HG03565 (cell line): ENCODE data around the gene DKC1.
"Not testable (repeated sequence)": the region's sequence is repeated elsewhere in the genome, so short reads cannot be mapped to it uniquely, and the experiment has no call there.

Experiments used
- ATAC-seq: cut with Tn5 transposase; IDR thresholded peaks from one replicate; pipeline ENCODE4 v1.9.1; 2021; ENCODE audit warnings: mild to moderate bottlenecking, moderate library complexity; ENCODE audit not compliant: unreplicated experiment

The DKC1 gene

DNA sequence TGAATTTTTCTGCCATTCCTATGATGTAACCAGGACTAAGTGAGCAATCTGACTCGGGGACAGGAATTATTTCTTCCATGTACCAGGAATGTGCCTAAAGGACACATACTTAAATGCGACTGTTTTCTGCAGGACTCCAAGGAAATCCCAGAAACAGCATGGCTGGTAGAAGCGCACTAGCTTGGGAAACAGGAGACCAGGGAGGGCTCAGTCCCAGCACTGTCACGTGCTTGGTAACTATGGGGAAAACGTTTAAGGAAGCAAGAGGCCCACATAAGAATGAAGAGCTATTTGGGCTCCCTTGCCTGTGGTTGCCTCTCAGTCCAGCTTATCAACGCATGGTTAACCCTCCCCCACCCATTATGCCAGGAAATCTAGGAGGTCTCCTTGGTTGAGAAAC lies 23.1 kb downstream of the DKC1 start:
- no peak for ATAC-seq

DNA sequence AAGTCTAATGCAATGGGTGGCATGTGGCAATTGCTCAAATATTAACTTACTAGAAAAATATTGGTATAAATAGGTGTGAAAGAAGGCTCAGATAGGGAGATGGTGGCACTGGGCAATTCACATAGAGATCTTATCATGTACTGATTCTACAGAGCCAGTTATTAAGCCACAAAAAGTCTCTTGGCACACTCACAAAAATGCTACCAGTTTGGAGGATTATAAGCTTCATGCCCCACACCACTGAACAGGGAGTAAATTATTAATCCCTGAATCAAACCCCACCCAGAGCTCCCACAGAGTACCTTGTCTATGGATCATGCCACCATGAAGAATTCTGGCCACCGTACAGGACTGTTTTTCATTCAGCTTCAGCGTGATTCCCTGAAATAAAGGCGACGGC lies 28.8 kb downstream of the DKC1 start:
- ATAC-seq = no peak

DNA sequence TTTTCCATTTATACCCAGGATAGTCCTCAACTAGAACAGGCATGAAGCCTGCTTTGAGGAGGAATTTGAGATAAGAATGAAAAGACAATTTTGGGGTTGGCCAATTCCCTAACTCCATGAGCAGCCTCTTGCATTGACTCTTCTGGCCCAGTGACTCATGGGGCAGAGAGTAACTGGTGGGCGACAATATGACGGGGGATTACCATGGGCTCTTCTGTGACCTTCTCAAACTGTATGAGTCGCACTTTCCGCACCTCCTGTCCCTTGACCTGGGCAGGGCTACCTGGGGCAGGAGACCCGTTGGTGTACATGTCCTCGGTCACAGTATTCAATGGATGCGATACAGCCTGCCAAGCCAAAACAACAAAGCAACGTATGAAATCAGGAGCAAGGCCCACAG lies 29.3 kb downstream of the DKC1 start:
- no peak for ATAC-seq

DNA sequence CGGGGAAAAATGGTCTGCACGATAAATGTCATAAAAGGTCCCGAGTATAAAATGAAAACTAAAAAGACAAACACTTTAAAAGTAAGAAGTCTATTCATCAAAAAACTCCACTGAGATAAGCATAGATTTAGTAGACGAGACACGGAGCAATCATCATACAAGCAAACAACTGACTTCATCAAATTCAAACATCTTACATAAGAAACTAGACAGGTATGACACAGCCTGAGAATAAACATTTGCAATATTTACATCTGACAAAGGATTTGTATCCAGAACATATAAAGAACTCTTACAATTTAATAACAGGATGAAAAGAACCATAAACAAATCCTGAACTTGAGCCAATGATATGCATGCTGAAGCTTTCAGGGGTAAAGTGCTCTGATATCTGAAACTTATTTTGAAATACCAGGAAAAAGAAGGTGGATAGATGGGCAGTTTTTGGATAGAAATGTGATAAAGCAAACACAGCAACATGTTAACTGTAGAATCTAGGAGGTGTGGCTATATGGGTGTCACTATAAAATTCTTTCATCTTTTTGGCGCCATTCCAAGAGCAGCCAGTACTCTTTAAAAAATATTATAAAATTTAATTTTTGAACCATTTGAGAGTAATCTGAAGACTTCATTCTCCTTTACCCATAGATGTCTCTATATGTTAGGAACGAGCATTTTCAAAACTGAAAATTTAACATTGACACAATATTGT lies 30.6 kb downstream of the DKC1 start:
- ATAC-seq = no peak

DNA sequence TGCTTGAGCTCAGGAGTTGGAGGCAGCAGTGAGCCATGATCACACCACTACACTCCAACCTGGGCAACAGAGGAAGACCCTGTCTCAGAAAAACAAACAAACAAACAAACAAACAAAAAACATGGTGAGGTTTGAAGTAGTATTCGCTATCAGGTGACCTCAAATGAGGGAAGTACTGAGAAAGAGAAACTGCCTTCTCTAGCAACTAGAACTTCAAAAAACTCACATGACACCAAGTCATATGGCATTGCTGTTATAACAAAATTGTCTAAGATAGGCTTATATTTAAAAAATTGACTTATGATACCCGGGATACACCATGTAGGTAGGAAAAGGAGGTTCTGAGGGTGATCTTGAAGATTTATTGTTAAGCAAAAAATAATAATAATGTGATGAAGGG lies 32.4 kb downstream of the DKC1 start:
- no peak for ATAC-seq

DNA sequence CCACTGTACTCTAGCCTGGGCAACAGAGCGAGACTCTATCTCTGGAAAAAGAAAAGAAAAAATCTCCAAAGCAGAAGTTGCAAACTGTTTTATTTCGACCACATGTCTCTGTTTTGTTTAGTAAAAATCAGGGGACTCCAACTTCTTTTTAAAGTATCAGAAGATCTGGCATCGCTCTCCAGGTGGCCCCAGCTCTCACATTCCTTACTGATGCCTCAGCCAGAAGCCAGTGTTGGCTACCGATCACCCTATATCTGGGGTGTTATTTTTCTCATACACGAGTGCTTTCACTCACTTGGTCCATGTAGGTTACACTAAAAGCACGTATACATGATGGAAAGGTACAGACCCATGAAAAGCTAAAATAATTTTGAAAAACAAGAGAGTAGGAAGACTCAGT lies 34.3 kb downstream of the DKC1 start:
- ATAC-seq = no peak

DNA sequence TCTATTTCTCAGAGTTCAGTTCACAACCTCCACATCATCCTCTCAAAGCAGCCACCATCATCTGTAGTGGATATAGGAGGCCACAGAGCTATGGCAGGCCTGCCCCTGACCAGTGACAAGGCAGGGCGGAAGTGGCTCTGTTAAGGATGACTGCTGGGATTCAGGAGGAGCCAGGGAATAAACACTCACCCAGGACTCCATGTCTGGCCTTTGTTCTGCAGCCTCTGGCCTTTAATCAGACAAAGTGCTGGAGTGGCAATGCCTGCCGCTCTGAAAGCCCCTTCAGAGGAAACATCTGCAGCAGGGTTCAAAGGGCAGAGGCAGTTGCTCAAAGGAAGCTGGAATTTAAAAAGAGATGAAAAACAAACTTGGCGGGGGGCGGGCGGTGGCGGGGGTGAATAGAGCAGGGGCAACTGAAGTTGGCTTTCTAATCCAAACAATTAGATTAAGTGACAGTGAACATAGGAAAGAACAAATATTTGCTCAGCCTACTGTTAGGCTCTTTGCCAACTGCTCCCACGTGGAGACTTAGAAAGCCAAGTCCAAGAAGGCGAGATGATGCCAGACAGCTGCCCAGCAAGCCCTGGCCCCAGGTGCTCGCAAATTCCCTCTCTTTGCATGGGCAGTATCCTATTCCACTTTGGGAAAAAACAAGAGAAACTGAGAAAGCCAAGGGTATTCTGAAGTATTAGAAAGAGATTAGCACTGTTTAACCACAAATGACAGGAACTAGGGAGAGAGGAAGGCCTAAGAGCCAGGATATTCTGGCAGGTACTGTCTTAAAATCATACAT lies 37.1 kb downstream of the DKC1 start:
- ATAC-seq = no peak

DNA sequence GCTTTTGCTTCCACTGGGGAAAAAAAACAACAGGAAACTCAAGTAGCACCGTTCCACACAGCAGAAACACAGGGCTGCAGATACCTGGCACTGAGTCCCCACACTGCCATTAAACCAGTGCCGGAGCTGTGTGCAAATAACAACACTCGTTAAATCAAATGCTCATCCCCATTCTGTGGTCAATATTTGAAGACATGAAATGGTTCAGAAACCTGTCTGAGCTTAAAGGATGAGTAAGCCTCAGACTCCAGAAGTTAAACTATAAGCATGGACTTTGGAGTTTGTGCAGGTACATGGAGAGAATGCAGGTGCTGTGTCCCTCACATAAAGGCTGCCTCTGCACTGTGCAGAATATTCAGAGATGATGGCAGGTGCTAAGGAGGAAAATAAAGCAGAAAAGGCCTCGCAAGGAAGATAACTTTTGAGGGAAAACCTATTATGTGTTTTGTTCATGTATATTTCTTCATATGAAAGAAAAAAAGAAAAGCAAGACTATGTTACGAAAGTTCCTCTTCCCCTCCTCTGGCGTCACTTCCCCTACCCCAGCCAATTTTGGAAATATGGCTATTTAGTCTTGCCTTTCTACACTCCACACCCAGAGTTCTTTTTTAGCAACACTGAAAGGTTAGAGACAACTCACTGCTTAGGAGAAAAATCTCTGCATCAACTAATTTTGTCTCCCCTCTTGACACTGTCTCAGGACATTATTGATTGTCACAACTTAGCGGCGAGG lies 38.0 kb downstream of the DKC1 start:
- no peak for ATAC-seq

DNA sequence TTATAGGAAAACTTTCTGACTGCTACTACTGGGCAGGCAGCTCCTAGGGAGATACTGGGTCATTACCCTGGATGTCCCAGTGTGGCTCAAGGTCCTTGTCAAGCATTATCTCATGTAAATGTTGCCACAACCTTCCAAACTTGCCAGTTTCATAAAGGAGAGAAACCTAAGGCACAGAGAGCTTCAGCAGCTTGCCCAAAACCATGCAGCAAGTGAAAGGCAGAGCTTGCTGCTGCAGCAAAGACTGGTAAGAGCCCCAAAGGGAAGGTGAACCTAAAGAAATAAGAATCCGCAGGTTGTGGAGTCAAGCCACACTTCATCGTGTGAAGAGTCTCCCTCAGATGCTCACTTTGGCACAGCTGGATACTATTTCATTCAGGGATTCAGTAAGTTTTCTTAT lies 40.3 kb downstream of the DKC1 start:
- no peak for ATAC-seq

DNA sequence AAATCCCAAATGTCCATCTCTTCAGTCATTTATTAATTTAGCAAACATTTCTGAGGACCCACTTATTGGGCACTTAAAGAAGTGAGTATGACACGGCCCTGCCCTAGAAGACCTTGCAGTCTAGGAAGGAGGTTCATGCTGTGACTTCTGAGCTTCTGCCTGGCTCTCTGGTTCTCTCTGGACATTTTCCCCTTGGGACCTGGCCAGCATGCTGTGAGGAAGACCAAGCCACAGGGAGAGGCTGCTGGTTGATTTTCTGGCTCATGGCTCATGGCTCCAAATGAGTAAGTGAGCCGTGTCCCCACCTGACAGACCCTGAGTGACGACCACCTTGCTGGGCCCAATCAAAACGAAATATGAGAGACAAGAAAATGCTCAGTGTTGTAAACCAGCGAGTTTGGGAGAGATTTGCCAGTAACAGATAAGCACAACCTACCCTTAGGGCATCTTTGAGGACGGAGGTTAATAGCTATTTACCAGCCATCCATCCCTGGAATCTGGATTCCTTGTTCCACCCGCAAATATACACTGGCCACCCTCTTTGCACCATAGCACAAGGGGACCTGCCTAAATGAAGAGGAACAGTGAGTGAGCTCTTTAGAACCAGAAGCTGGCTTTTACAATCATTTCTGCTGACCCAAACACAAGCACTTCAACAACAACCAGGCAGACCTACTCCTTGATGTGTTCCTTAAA lies 41.7 kb downstream of the DKC1 start:
- no peak for ATAC-seq

DNA sequence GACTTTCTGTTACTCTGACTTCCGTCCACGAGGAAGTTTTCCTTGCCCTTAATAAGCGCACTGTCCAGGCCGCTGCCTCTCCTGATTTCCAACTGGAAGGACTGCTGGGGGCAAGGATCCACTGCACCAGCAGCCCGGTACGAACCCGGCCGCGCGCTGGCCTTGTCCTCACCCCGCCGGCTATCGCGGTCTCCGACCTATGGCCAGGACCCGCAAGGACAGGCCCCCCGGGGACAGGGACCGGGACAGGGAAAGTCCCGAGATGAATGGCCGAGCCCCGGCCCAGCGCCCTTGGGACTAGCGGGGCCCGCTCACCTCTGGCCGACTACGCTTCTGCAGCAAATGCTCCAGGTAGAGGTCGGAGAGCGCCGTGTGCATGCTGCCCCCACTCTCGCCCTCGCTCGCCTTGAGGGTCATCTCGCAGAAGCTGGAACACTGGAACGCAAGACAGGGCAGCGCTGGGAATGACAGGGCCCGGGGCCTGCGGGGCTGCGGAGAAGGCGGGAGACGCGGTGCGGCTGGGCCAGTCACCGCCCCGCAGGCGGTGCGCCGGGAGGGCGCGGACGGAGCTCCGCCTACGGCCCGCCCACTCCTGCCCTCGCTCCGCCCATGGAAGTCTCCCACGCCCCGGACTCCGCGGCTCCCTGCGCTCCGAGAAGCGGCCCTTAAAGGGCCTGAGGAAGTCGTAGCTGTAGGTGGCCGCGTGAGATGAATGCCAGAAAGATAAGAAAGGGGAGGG lies 42.5 kb downstream of the DKC1 start, which contains the start of gene MPP1:
MPP1 (minus strand) TSS at position 529 of the 739 bp plus-strand sequence; CDS start at position 417, 112 bp downstream.
- ATAC-seq = peak; percentile 82

DNA sequence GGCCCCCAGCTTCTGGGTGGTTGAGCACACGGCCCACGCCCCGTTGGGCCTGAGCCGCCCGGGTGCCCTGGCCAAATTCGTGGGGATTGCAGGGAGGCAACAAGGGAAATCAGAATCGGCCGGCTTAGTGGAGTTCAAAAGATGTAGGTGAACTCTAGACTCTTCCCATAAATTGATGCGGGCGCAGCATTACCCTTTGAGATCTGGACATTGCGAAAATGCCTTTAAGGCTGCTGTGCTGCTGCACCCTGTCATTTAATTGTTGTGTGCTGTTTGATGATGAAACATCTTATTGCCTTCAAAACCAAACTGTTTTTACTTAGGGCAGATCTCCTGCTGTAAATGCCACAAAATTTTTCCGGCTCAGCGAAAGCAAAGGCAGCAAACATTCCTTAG lies 43.0 kb downstream of the DKC1 start:
- no peak for ATAC-seq

DNA sequence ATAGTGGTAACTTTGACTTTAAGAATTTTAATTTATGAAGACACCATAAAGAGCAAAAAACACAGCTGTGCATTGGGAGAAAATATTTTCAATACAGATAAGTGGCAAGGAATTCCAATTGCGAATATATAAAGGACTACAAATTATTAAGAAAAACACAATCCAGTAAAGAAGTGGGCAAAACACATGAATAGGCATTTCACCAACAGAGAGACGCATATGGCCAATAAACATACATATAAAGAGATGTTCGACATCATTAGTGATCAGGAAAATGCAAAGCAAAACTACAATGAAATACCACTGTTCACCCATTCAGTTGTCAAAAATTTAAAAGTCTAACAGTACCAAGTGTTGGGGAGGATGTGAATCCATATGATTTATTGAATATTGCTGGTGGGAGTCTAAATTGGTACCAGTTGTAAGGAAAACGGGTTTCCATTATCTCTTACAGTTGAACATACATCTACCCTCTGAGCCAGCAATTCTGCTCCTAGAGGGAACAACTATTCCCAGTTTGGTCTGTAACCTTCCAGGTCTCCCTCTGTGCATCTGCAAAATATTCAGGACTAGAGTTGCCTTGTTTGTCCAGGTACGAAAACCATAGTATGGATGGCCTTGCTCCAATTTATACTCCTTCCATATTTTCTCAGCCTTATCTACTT lies 44.3 kb downstream of the DKC1 start:
- no peak for ATAC-seq

DNA sequence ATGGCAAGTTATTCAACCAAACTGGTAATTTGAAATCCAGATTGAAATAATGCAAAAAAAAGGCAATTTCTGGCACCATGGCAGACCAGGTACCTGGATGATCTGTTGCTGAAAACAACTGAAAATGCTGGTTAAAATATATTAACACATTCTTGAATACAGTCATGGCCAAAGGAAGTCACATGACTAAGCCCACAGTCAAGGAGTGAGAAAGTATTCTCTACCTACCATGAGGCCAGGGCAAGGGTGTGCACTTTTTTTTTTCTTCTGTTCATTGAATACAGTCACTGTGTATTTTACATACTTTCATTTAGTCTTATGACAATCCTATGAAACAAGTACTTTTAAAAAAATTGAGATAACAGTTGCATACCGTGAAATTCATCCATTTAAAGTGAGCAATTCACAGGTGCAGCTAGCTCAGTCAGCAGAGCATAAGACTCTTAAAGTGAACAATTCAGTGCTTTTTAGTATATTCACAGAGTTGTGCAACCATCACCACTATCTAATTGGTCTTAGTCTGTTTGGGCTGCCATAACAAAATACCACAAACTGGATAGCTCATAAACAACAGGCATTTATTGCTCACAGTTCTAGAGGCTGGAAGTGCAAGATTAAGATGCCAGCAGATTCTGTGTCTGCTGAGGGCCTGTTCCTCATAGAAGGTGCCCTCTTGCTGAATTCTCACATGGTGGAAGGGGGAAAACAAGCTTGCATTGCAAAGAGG lies 47.4 kb downstream of the DKC1 start:
- ATAC-seq = no peak

DNA sequence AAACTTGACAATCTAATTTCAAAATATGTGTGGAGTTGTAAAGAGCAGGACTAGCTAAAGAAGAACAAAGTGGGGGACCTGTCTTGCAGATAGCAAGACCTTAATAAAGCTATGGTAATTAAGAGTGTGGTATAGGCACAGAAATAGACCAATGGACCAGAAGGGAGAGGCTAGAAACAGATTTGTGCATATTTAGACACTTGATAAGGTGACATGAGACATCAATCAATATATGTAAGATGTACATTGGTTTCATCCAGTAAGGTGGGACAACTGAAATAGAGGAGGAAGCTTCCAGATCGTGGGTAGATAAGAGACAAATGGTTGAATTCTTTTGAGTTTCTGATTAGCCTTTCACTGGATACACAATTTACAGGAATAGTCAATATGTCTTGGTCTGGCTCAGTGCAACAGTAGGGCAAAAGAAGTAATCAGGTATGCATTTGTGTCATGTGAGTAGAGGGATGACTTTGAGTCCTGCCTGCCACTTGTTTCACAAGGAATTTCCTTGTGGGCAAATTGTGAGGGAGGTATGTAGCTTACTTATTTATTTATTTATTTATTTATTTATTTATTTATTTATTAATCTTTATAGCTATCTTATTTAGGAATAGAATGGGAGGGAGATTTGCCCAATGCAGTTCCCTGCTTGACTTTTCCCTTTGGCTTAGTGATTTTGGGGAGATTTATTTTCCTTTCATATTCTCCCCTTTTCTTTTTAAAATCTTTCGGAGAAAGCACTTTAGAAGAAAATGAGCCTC lies 49.9 kb downstream of the DKC1 start:
- no peak for ATAC-seq

DNA sequence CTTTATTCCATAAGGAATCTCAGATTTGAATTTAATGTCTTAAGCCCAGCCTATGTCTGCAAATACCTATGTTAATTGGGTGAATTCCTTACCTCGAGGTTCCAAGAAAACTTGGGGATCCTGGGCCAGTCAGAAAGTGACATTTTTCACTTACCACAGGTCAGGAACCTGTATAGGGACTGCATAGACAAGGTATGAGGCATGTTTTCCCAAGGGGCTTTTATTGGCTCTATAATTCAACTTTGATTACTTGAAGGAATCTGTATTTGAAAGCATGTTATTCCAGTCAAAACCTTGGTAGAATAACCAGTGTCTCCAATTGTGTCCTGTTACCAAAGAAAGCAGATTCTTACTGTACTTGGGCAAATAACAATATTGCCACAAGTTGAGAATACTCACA lies 51.1 kb downstream of the DKC1 start:
- no peak for ATAC-seq

DNA sequence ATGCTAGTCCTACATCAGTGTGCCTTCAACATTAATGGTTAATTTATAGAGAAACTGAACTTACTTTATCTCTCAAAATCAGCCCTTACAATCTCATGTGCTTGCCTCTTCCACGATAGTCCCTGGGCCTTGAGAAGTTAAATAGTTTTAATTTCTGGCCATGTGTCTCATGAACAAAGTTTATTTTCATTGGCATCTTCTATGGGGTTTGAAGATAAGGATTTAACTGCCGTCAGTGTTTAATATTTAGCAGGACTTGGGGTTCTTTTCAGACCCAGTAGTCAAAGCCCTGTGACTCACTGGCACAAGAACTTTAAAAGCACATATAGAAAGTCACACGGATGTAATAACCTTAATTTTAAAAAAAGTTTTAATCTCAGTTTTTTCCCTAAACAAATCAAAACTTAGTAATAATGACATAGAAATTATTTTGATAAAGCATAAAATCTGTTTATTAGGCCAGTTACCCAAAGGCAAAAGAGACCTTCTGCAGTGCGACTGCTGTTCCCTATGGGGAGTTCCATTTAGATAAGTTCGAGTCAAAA lies 52.7 kb downstream of the DKC1 start:
- ATAC-seq = no peak

DNA sequence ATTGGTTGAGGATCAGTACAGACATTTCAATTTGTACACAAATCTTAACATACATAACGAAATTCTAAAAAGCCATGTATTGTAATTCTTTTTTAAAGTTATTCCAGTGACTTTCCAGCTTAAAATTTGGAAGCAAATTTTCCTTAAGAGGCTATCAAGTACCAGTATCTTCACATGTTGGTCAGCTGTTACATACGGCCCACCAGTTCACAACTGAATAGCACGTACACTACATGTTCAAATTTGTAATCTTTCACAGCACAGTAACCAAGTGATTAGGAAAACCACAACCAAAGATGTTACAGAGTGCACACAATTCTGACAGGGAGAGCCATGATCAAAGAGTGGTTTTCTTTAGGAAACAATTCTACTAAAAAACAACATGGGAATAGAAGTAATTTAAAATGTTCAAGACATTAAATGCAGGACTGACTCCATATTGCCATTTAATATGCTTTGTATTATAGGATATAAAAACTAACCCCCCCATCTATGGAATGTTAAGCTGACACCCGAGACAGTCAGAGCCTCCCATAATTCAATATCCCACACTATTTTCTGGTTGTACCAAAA lies 53.7 kb downstream of the DKC1 start:
- not testable (repeated sequence) for ATAC-seq
